HG02885 (cell line): Measurements from ENCODE around the gene TTLL11.

ENCODE experiments used
- ATAC-seq: cut with Tn5 transposase; IDR thresholded peaks from one replicate; pipeline ENCODE4 v1.9.1; 2021; ENCODE audit warnings: mild to moderate bottlenecking; ENCODE audit not compliant: unreplicated experiment, poor library complexity

TTLL11 gene

DNA sequence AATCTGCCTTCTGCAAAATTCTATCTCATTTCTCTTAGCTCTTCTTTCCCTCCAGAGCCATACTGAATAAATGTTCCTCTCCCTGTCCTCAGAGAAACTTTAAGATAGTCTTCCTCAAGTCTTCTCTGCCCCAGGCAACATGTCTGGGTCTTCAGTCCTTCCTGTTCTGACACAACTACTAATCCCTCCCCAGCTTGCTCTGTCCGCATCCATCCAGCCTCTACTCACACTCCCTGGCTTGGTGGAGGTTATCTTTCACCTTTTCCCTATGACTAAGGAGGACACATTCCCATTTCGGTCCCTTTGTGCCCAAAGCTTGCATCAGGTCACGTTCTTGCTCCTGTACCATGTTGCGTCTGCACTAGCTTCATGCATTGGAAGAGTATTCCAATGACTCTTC lies 143.3 kb downstream of the TTLL11 start:
- no peak for ATAC-seq

- no peak for ATAC-seq
These were observed 143.7 kb downstream of the TTLL11 start for GRCh38 chr9:121949364-121949763.

GRCh38 chr9:121947775-121948174 lies 145.3 kb downstream of the TTLL11 start:
- ATAC-seq = no peak

DNA sequence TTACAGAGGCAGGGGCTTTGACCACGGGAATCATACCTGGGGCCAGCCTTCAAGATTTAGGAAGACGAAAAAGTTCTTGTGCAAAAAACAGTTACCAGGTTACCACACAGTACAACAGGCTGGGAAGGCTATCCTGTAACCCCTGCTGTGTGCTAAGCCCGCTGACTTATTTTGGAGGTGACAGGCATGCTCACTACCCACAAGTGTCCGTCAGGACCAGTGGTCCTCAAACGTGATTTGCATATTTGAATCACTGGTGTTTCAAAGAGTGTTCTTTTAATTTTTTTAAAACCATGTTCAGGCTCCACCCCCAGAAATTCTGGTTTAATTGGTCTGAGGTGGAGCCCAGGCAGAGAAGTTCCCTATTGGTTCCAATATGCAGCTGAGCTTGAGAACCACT lies 146.6 kb downstream of the TTLL11 start:
- no peak for ATAC-seq

DNA sequence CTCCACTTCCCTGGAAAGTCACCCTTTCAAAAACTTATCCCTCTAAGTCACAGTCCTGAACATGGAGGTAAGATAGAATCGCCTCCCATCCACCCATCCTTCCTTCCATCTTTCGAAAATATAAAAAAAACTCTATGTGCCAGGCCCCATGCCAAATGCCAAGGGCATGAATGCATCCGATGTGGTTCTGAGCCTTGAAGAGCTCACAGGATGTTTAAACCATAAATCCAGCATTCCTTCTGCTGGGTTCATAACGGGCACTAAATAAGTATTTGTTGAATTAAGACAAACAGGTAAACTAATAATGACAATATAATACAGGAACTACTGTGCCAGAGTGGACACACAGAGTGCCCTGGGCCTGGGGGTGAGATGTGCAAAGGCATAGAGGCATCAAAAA lies 147.3 kb downstream of the TTLL11 start:
- ATAC-seq = no peak

GRCh38 chr9:121945281-121945680 lies 147.8 kb downstream of the TTLL11 start:
- no peak for ATAC-seq

DNA sequence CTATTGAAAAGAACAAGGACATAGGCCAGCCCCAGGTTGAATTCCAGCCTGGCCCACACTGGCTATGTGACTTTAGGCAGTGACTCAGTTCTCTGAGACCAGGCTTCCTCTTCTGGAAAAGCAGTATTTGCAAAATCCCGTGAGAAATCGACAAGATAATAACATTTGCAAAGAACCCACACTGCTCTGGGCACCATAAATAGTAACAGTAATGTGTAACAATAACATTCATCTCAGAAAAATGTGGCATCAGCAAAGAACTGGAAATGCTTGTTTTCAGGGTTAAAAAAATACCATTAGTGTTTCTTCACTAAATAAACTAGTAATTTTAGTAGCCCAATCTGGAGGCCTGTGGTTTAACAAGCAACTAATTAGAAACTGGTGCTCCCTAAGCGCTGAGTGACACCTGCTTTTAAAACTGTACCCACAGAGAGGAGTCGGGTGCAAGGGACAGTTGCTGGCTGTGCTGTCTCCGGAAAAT lies 148.4 kb downstream of the TTLL11 start:
- ATAC-seq = no peak

DNA sequence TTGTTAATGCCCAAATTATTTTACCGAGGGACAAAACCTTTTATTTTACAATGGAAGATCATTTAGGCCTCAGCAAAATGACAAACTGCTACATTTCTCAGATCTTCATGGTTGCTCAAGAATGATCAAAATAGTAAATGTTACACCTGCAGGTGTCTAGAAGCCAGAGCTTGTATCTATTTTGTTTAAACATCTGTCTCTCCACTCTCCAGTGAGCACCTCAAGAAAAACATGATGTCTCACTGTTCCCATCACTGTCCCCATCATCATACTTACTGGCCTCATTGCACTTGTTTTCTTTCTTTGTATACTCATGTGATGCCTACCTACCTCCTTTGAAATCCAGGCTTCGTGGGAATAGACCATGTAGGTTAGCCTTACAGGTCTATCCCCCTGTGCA lies 149.6 kb downstream of the TTLL11 start:
- ATAC-seq = no peak

GRCh38 chr9:121942866-121943382 lies 150.2 kb downstream of the TTLL11 start:
- no peak for ATAC-seq

GRCh38 chr9:121942313-121942712 lies 150.8 kb downstream of the TTLL11 start:
- no peak for ATAC-seq

DNA sequence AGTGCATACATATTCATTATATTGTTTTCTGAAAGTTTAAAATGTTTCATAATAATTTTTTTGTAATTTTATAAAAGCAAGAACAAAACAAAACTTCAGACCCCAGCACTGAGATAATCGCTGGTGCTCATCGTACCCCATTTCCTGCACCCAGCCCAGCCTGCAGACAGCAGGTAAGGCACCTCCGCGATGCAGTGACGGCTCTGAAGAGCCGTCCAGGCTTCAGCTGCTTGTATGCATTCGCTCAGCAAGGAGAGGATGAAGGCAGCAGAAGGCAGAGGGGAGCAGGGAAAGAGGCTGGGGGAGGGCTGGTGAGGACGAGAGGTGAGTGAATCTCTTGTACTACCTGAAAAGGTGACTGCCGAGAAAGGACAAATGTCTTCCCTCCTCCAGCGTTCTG lies 153.5 kb downstream of the TTLL11 start:
- ATAC-seq = no peak

DNA sequence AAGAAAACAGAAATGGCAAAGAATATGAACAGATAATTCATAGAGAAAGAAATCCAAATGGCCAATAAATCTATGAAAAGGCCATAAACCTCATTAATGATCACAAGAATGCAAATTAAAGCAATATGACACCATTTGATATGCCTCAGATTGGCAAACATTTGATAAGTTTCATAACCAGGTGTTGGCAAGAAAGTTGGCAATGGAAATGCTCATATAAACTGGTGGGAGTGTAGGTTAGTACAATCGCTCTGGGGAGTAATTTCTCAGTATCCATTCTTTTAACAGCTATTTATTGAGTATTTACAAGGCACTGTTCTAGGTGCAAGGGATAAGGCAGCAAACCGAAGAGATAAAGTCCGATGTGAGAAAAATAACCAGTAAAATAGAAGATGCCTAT lies 154.5 kb downstream of the TTLL11 start:
- ATAC-seq = no peak

DNA sequence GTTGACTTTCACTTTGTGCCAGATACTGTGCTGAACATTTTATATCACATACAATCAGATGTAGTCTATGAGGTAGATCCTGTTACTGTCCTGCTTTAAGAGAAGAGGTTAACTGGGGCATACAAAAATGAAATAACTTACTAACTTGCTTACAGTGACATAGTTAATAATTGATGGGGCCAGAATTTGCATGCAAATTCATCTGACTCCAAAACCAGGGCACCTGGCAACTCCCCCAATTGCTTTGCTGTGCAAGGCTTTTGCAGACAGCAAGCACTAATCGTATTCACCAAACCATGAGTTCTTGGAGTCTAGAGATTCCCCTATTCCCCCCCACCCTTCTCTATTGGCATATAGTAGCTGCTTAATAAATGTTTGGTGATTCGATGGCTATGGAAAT lies 155.9 kb downstream of the TTLL11 start:
- no peak for ATAC-seq

GRCh38 chr9:121935739-121936138 lies 157.4 kb downstream of the TTLL11 start:
- no peak for ATAC-seq

DNA sequence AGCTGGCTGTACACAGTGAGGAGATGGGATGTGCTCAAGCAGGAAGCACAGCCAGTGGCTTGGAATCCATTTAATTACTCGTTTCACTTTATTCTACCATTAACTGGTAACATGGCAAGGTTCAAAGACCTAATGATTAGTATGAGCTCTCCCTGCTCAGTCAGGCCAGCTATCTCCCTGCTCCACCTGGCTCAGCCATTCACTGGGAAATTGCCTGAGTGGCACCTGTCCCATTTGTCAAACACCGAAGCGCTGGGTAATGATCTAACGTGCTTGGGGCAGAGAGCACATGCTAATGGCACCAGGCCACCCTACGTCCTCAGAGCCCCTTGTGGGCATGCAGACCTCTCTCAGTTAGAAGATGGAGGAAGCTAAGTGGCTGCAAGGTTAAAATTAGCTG lies 162.2 kb downstream of the TTLL11 start:
- no peak for ATAC-seq

- ATAC-seq = no peak
These were observed 162.9 kb downstream of the TTLL11 start for GRCh38 chr9:121929893-121930875.

DNA sequence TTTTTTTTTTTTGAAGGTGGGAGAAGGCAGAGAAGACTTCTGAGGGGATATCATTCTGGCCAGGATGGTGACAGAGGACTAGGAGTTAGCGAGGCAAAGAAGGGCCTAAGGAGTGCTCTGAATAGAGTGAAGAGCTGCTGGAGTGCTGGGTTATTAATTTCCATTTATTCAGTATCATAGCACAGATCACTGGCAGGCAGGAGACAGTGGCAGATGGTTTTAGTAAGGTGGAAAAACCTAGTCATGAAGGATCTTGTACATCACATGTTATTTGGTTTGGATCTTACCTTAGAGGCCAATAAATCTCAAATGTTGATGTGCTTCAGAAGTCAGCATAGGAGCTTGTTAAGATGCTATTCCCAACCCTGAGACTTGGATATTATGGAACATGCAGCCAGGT lies 165.5 kb downstream of the TTLL11 start:
- ATAC-seq = no peak

DNA sequence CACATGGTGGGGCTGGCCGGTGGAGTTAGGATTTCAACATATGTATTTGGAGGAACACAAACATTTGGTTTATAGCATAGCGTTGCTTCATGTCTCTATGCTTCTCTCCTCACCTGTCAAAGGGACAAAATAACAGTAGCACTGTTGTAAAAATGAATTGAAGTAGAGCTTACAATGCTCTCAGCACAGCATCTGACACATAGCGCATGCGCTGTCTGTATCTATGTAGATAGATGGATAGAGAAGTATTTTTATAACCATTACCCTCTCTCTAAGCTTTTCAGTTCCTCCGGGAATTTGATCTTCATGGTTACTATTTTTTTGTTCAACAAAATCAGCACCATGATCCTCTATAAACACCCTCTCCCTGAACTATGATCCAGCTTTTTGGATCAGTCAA lies 166.0 kb downstream of the TTLL11 start:
- ATAC-seq = no peak

DNA sequence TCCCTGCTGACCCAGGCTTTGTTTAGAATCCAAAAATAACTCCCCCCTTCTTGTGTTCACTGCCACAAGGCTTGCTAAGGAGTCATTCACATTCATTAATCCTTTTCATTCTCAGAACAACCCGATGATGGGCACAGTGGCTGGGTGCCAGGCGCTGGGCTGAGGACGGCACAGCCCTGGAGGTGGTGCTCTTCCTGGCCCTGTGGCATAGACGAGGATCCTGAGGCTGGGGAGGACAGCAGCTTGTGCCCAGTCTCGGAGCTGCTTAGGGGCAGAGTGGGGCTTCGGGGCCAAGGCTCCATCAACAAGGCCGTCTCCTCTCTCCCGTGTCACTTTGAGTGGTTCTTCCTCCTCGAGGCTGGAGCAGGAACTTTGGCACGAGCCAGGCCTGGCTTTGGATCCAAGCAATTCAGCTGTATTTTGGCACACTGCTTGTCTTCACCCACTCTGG lies 166.7 kb downstream of the TTLL11 start:
- ATAC-seq = no peak

DNA sequence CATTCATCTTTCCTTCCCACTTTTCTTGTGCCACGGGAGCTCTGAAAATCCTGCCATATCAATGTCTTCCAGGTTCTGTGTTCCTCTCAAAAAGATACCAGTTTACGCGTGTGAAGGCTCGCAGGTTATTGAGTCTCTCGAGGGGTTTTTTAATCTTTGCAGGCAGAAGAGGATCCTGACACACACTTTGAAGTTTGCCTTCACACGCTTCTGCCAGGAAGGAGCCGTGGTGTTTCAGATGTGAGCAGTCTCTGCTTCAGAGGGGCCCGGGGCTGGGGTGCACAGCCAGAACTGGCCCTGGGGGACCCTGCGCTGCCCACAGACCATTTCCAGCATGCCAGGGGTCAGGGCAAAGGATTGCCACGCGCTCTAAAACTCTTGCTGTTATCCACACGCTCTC lies 167.2 kb downstream of the TTLL11 start:
- no peak for ATAC-seq

GRCh38 chr9:121924700-121925099 lies 168.4 kb downstream of the TTLL11 start:
- ATAC-seq = no peak

DNA sequence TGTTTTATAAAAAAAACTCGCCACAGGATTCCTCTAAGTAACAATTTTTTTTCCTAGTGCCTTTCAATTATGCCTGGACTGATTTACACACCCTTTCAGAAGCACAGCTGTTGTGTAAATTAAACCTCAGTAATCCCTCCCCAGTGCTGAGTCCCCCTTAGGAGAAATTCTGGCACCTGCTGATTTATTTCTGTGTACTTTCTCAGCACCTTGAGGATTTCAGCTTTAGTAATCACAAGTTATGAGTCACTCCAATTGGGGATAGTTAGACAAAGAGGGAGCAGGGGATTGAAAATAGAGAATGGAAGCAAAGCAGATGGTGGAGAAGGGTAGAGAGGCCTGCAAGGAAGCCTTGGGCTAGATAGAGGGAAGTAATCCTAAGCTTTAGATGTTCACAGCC lies 171.7 kb downstream of the TTLL11 start:
- ATAC-seq = no peak
